ENCODE measurements around the gene ZNF561. TPM values are rescaled to one million over a fixed set of nuclear protein-coding genes. Genes with fewer than 3 reads are reported as not detected.

Gene ZNF561
- total and polyA plus RNA-seq, 10 donors = 11.7 to 42.0 (median 28.4) TPM

GRCh38 chr19:9644472-9644871 lies 23.4 kb upstream of the ZNF561 start:
- no peaks in the 10 kb centered on the region for H3K4me1 ChIP-seq
- no peak overlapping the region for H3K4me3 ChIP-seq
- peaks cover 0 to 14% (median 6%) of the 10 kb centered on the region in 8 donors for H3K9me3 ChIP-seq
- no peaks in the 10 kb centered on the region for H3K27me3 ChIP-seq (replicated peaks in 1 of 7)
- intact Hi-C loops (cut with DNase I; ENCODE audit: low total_unique reads) = no loop called here
- peaks cover 0 to 62% (median 0%) of the 10 kb centered on the region in 6 donors for H3K36me3 ChIP-seq
- 76 to 99% (median 90%) methylated on average over 4 of the region's 4 CpGs for WGBS, 5 donors
- TF ChIP-seq POLR2AphosphoS5 (IDR thresholded peaks at IDR 0.05) = no peak
- no peak for TF ChIP-seq POLR2A (IDR thresholded peaks at IDR 0.05)
- TF ChIP-seq CTCF (IDR thresholded peaks at IDR 0.05 in 8 of 11, conservative IDR thresholded peaks at IDR 0.05 in 3 of 11) = no peak
- DNase-seq = no peak
- H3K27ac ChIP-seq = no peak overlapping the region

GRCh38 chr19:9641810-9642209 lies 20.8 kb upstream of the ZNF561 start:
- Histone ChIP-seq H3K27me3 (replicated peaks in 1 of 7) (no peaks in the 10 kb centered on the region), H3K4me3 (no peak overlapping the region), H3K4me1 (no peaks in the 10 kb centered on the region), H3K36me3 (peaks cover 0 to 35% (median 0%) of the 10 kb centered on the region in 6 donors), H3K27ac (no peak overlapping the region), H3K9me3 (peaks cover 0 to 14% (median 4%) of the 10 kb centered on the region in 8 donors)
- no peak for DNase-seq
- intact Hi-C loops (cut with DNase I; ENCODE audit: low total_unique reads) = no loop called here
- WGBS, 5 donors = 93 to 98% (median 95%) methylated on average over 6 of the region's 6 CpGs
- TF ChIP-seq CTCF (IDR thresholded peaks at IDR 0.05 in 8 of 11, conservative IDR thresholded peaks at IDR 0.05 in 3 of 11) = no peak
- TF ChIP-seq POLR2A (IDR thresholded peaks at IDR 0.05) = no peak
- TF ChIP-seq POLR2AphosphoS5 (IDR thresholded peaks at IDR 0.05) = no peak

GRCh38 chr19:9640956-9641355 lies 19.9 kb upstream of the ZNF561 start:
- intact Hi-C loops (cut with DNase I; ENCODE audit: low total_unique reads) = no loop called here
- Histone ChIP-seq H3K36me3 (peaks cover 0 to 33% (median 0%) of the 10 kb centered on the region in 6 donors), H3K9me3 (peaks cover 0 to 18% (median 4%) of the 10 kb centered on the region in 8 donors), H3K4me1 (no peaks in the 10 kb centered on the region), H3K4me3 (no peak overlapping the region), H3K27ac (no peak overlapping the region), H3K27me3 (replicated peaks in 1 of 7) (no peaks in the 10 kb centered on the region)
- no peak for DNase-seq
- TF ChIP-seq POLR2A (IDR thresholded peaks at IDR 0.05) = no peak
- TF ChIP-seq CTCF (IDR thresholded peaks at IDR 0.05 in 8 of 11, conservative IDR thresholded peaks at IDR 0.05 in 3 of 11) = no peak
- no peak for TF ChIP-seq POLR2AphosphoS5 (IDR thresholded peaks at IDR 0.05)
- WGBS, 5 donors = 66 to 88% (median 79%) methylated on average over 1 of the region's 1 CpG

- no peak for DNase-seq
Observed at GRCh38 chr19:9636018-9636417, 15.0 kb upstream of the ZNF561 start.

More at GRCh38 chr19:9636018-9636417, 15.0 kb upstream of the ZNF561 start:
- intact Hi-C loops (cut with DNase I; ENCODE audit: low total_unique reads) = no loop called here
- peaks cover 0 to 49% (median 18%) of the 10 kb centered on the region in 6 donors for H3K36me3 ChIP-seq
- peaks cover 0 to 11% (median 0%) of the 10 kb centered on the region in 8 donors for H3K9me3 ChIP-seq
- H3K4me3 ChIP-seq = no peak overlapping the region
- TF ChIP-seq POLR2A (IDR thresholded peaks at IDR 0.05) (no peak), CTCF (IDR thresholded peaks at IDR 0.05 in 8 of 11, conservative IDR thresholded peaks at IDR 0.05 in 3 of 11) (no peak), POLR2AphosphoS5 (IDR thresholded peaks at IDR 0.05) (no peak)
- WGBS, 5 donors = 96 to 97% (median 96%) methylated on average over 5 of the region's 5 CpGs
- no peaks in the 10 kb centered on the region for H3K27me3 ChIP-seq (replicated peaks in 1 of 7)
- no peaks in the 10 kb centered on the region for H3K4me1 ChIP-seq
- H3K27ac ChIP-seq = no peak overlapping the region
